GM23338 (cell line): ENCODE data around the gene FARS2. TPM values are rescaled to one million over a fixed set of nuclear protein-coding genes. Genes with fewer than 3 reads are reported as not detected.

Experiments
- ATAC-seq: fragments of 200-7000 bp; cut with Tn5 transposase; 3 replicates; pipeline ENCODE4 v1.9.1; 2020
- DNase-seq: peaks from one replicate; pipeline ENCODE4 v3.0.0-alpha.2; 2015; ENCODE audit warnings: low spot score
- H2AFZ ChIP-seq: fragments of 200-600 bp; sonication (generic); 2 replicates; pipeline ENCODE4 v1.8.0; 2016; ENCODE audit warnings: antibody characterized with exemption, mild to moderate bottlenecking, moderate library complexity
- H3F3A ChIP-seq: fragments of 200-600 bp; sonication (generic); replicated peaks from 2 replicates; pipeline ENCODE4 v1.8.0; 2017; ENCODE audit warnings: antibody characterized with exemption, mixed run types, low read depth
- H3K27ac ChIP-seq: fragments of 200-600 bp; sonication (generic); 2 replicates; pipeline ENCODE4 v1.6.1; 2016; ENCODE audit warnings: low read depth
- H3K27me3 ChIP-seq: fragments of 200-600 bp; sonication (generic); 2 replicates; pipeline ENCODE4 v1.8.0; 2016; ENCODE audit warnings: mild to moderate bottlenecking, mixed run types, moderate library complexity; ENCODE audit not compliant: insufficient read depth
- H3K36me3 ChIP-seq: fragments of 200-600 bp; sonication (generic); 2 replicates; pipeline ENCODE4 v1.8.0; 2016; ENCODE audit warnings: mild to moderate bottlenecking; ENCODE audit not compliant: insufficient read depth
- H3K4me1 ChIP-seq: fragments of 200-600 bp; sonication (generic); 2 replicates; pipeline ENCODE4 v1.8.0; 2016; ENCODE audit warnings: mild to moderate bottlenecking, moderate library complexity; ENCODE audit not compliant: insufficient read depth
- H3K4me2 ChIP-seq: fragments of 200-600 bp; sonication (generic); 2 replicates; pipeline ENCODE4 v1.7.1; 2017; ENCODE audit warnings: mixed run types
- H3K4me3 ChIP-seq: fragments of 200-600 bp; sonication (generic); 2 replicates; pipeline ENCODE4 v1.6.1; 2016; ENCODE audit warnings: mixed run types
- H3K79me2 ChIP-seq: fragments of 200-600 bp; sonication (generic); replicated peaks from 2 replicates; pipeline ENCODE4 v1.8.0; 2017; ENCODE audit warnings: mild to moderate bottlenecking; ENCODE audit not compliant: insufficient read depth
- H3K9me2 ChIP-seq: fragments of 200-600 bp; sonication (generic); 2 replicates; pipeline ENCODE4 v1.8.0; 2017; ENCODE audit not compliant: insufficient read depth
- H4K20me1 ChIP-seq: fragments of 200-600 bp; sonication (generic); replicated peaks from 2 replicates; pipeline ENCODE4 v1.8.0; 2017; ENCODE audit warnings: mild to moderate bottlenecking; ENCODE audit not compliant: insufficient read depth
- H3K27ac Mint-ChIP-seq: 2 replicates; pipeline ENCODE4 v1.8.0; 2020; ENCODE audit warnings: inconsistent platforms, mild to moderate bottlenecking, moderate library complexity, mixed read lengths
- H3K27me3 Mint-ChIP-seq: 3 replicates; pipeline ENCODE4 v1.8.0; 2022; ENCODE audit warnings: low read depth, mild to moderate bottlenecking, moderate library complexity, mixed read lengths, inconsistent platforms; ENCODE audit not compliant: insufficient read depth, poor library complexity
- H3K36me3 Mint-ChIP-seq: 3 replicates; pipeline ENCODE4 v1.8.0; 2021; ENCODE audit warnings: low read depth, mild to moderate bottlenecking, inconsistent platforms, moderate library complexity, mixed read lengths
- H3K4me1 Mint-ChIP-seq: 3 replicates; pipeline ENCODE4 v1.8.0; 2020; ENCODE audit warnings: mild to moderate bottlenecking, inconsistent platforms, mixed read lengths
- H3K4me3 Mint-ChIP-seq: 3 replicates; pipeline ENCODE4 v1.8.0; 2021; ENCODE audit warnings: moderate library complexity, mild to moderate bottlenecking, inconsistent platforms, mixed read lengths
- H3K9me3 Mint-ChIP-seq: 3 replicates; pipeline ENCODE4 v1.8.0; 2020; ENCODE audit warnings: moderate library complexity, mild to moderate bottlenecking, inconsistent platforms, mixed read lengths
- CREB1 ChIP-seq: fragments of 250-450 bp; sonication (Bioruptor Pico); IDR thresholded peaks from 2 replicates; pipeline ENCODE4 v1.5.0; 2020; ENCODE audit warnings: low read depth, mild to moderate bottlenecking, moderate library complexity
- CTCF ChIP-seq, 2 experiments: fragments of 200-600 bp in 1 of 2; sonication (generic) in 1 of 2; conservative IDR thresholded peaks; 2 replicates each; pipeline versions ENCODE4 v1.5.1 to v1.6.1; 2016 to 2017; ENCODE audit warnings: antibody characterized with exemption in 2 of 2, low read depth in 2 of 2, mild to moderate bottlenecking in 2 of 2, moderate library complexity in 1 of 2
- EZH2 ChIP-seq: fragments of 200-600 bp; sonication (generic); IDR thresholded peaks from one replicate; pipeline ENCODE4 v1.8.0; 2017; ENCODE audit warnings: antibody characterized with exemption, mild to moderate bottlenecking, low read depth; ENCODE audit not compliant: unreplicated experiment
- EZH2phosphoT487 ChIP-seq: fragments of 200-600 bp; sonication (generic); IDR thresholded peaks from one replicate; pipeline ENCODE4 v1.8.1; 2018; ENCODE audit warnings: antibody characterized with exemption; ENCODE audit not compliant: unreplicated experiment
- JUNB ChIP-seq: IDR thresholded peaks from one replicate; pipeline ENCODE4 v1.6.1; 2016; ENCODE audit warnings: antibody characterized with exemption; ENCODE audit not compliant: unreplicated experiment
- NANOG ChIP-seq: IDR thresholded peaks from 2 replicates; pipeline ENCODE4 v1.6.1; 2016; ENCODE audit warnings: antibody characterized with exemption, borderline replicate concordance
- POLR2AphosphoS5 ChIP-seq: IDR thresholded peaks from 2 replicates; pipeline ENCODE4 v1.6.1; 2016; ENCODE audit warnings: antibody characterized with exemption, low read depth
- REST ChIP-seq: IDR thresholded peaks from one replicate; pipeline ENCODE4 v1.6.1; 2018; ENCODE audit warnings: antibody characterized with exemption; ENCODE audit not compliant: unreplicated experiment
- STAT1 ChIP-seq: IDR thresholded peaks from one replicate; pipeline ENCODE4 v1.6.1; 2016; ENCODE audit warnings: antibody characterized with exemption; ENCODE audit not compliant: unreplicated experiment
- ZNF114 ChIP-seq: fragments of 250-450 bp; sonication (Bioruptor Pico); IDR thresholded peaks from 2 replicates; pipeline ENCODE4 v1.5.0; 2020; ENCODE audit warnings: mild to moderate bottlenecking, moderate library complexity
- ZNF331 ChIP-seq: fragments of 250-450 bp; sonication (Bioruptor Pico); IDR thresholded peaks from 2 replicates; pipeline ENCODE4 v1.5.0; 2020; ENCODE audit warnings: low read depth, mild to moderate bottlenecking, moderate library complexity
- polyA plus RNA-seq: library from polyadenylated mRNA; unstranded; fragments of >200 nt; fragmentation: Nextera tagmentation; extraction: Ambion mirVana; gene quantifications from 2 replicates; pipeline ENCODE4 v1.2.1, GENCODE V29; 2016
- total RNA-seq: library from RNA; depleted of rRNA; stranded (reverse); fragments of >200 nt; shearing (Covaris generic); gene quantifications from 2 replicates; pipeline ENCODE4 v1.2.3, GENCODE V29; 2014

Gene FARS2
- total and polyA plus RNA-seq, 2 experiments from 2014 or later, result 7.6 to 19.0 TPM

GRCh38 chr6:5684320-5685053 is 423.2 kb downstream of the FARS2 start (continued):
- no peak for TF ChIP-seq REST
- TF ChIP-seq POLR2AphosphoS5, result no peak
- no peak for TF ChIP-seq EZH2phosphoT487
- TF ChIP-seq ZNF114 (CRISPR knock-in tag), result no peak
- TF ChIP-seq NANOG, result no peak

- Mint-ChIP-seq H3K9me3 (peaks cover 41% of the 10 kb centered on the region), H3K27ac (no peak overlapping the region), H3K4me3 (no peak overlapping the region), H3K27me3 (peaks cover 2% of the 10 kb centered on the region), H3K4me1 (no peaks in the 10 kb centered on the region), H3K36me3 (peaks cover 30% of the 10 kb centered on the region)
- H4K20me1 ChIP-seq, result no peaks in the 10 kb centered on the region
- H3K4me3 ChIP-seq, result no peak overlapping the region
- H3K27me3 ChIP-seq, result no peaks in the 10 kb centered on the region
- H2AFZ ChIP-seq, result no peak overlapping the region
- H3K27ac ChIP-seq, result no peak overlapping the region
- no peaks in the 10 kb centered on the region for H3K4me1 ChIP-seq
- 0 out of 2 replicates have a peak, but pooled peaks cover 3% of the 10 kb centered on the region for H3K36me3 ChIP-seq
- DNase-seq, result no peak
- no peaks in the 10 kb centered on the region for H3K9me2 ChIP-seq
- ATAC-seq, result no peak
- no peak overlapping the region for H3K4me2 ChIP-seq
- no peaks in the 10 kb centered on the region for H3K79me2 ChIP-seq
- no peaks in the 10 kb centered on the region for H3F3A ChIP-seq
- TF ChIP-seq JUNB (no peak), STAT1 (no peak), POLR2AphosphoS5 (no peak), REST (no peak), CTCF (conservative IDR thresholded peaks at IDR 0.05; ENCODE audit: low read depth in 2 of 2) (no peak), CREB1 (CRISPR knock-in tag) (no peak), EZH2phosphoT487 (no peak), ZNF114 (CRISPR knock-in tag) (no peak), ZNF331 (CRISPR knock-in tag) (no peak), NANOG (no peak), EZH2 (no peak)
These were observed 432.2 kb downstream of the FARS2 start for GRCh38 chr6:5693225-5694145.
